Suprapubic skin (tissue), 3 donors: ENCODE results near the gene OR8B4.

Source experiments
- CTCF ChIP-seq, 2 donors: fragments of 200-600 bp in 1 of 2; fragments of 450-650 bp in 1 of 2; sonication (generic) in 1 of 2; IDR thresholded peaks; one replicate each; pipeline ENCODE4 v1.5.1; 2016 to 2019; ENCODE audit warnings: antibody characterized with exemption in 2 of 2, mild to moderate bottlenecking in 1 of 2, moderate library complexity in 1 of 2
- POLR2A ChIP-seq, 2 donors: fragments of 450-650 bp; IDR thresholded peaks; one replicate each; pipeline ENCODE4 v1.6.1; 2017; ENCODE audit warnings: antibody characterized with exemption in 2 of 2, mild to moderate bottlenecking in 2 of 2, moderate library complexity in 2 of 2

GRCh38 chr11:124424384-124424921 lies at the start of gene OR8B4:
- TF ChIP-seq POLR2A (IDR thresholded peaks at IDR 0.05) (no peak), CTCF (IDR thresholded peaks at IDR 0.05) (no peak)
